ENCODE data around the gene FRY.

FRY gene

DNA sequence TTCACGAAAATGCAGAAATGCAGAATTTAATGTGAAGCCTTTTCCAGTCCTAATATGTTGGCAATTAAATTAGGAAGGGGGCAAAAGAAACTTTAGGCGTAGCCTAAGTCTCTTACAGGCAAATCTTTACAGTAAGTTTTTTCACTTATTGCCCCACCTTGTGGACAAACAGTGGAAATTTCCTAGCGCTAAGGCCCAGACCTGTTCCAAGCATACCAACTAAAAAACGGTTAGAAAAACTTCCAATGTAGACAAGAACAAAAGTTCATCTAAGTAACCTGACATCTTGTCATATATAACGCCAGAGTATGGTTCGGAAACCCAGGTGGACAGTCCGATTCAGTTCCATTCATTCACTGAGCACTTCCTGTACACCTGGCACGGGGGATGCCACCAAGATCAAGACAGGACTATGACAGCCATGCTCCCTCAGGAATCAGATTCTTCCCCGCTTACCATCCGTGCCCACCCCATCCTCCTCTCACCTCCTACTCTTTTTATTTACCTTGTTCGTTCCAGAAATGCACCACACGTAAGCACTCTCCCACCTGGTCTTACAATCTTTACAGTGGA is 278.6 kb downstream of the FRY start:
- peak; percentile 81 for DNase-seq (ENCODE audit: low read depth)

DNA sequence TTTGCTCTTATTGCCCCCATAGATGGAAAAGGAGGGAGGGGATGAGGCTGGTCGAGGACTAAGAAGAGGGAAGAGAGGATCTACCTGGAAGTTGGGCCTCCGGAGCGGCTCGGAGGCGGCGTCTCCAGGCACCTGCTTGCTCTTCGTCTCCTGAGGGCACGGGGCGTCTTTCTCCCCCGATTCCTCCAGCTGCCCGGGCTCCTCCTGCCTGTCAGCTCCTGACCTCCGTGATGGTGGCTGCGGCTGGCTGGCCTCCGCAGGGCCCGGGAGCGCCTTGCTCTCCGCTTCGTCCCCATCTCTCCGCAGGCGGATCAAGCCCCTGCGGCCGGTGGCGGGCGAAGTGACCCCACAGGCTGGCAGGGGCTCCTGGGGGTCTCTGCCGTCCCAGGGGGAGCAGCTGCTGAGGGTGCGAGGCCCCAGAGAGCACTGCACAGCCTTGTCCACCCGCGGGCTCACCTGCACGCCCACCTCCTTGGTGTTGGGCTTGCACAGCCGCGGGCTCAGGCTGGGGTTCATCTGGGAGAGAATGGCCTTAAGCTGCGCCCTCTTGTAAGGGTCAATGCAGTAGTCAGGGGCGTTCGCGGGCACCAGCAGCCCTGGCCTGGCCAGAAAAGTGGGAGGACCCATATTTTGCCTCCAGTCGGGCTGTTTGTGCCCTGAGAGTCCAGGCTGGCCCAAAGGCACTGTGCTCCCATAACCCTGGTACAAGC is 279.8 kb downstream of the FRY start:
- Histone ChIP-seq H3K27me3 (replicated peaks; ENCODE audit: control insufficient read depth, insufficient read depth, low read length) (no peaks in the 10 kb centered on the region), H3K9me3 (ENCODE audit: control insufficient read depth, low read length) (no peaks in the 10 kb centered on the region), H3K4me3 (ENCODE audit: low read length) (no peak overlapping the region), H3K36me3 (ENCODE audit: control insufficient read depth, insufficient read depth, low read length, severe bottlenecking) (no peaks in the 10 kb centered on the region), H3K4me1 (ENCODE audit: control insufficient read depth, insufficient read depth, low read length) (peaks cover 12% of the 10 kb centered on the region), H3K9ac (ENCODE audit: low read length) (no peak overlapping the region)
- no peak for DNase-seq (ENCODE audit: low read depth)

More for the DNA sequence above, 278.6 kb downstream of the FRY start:
- no peaks in the 10 kb centered on the region for H3K9me3 ChIP-seq (ENCODE audit: control insufficient read depth, low read length)
- H3K36me3 ChIP-seq (ENCODE audit: control insufficient read depth, insufficient read depth, low read length, severe bottlenecking) = no peaks in the 10 kb centered on the region
- H3K4me1 ChIP-seq (ENCODE audit: control insufficient read depth, insufficient read depth, low read length) = peaks cover 10% of the 10 kb centered on the region
- H3K4me3 ChIP-seq (ENCODE audit: low read length) = peak overlapping the region; percentile 71
- no peaks in the 10 kb centered on the region for H3K27me3 ChIP-seq (replicated peaks; ENCODE audit: control insufficient read depth, insufficient read depth, low read length)
- peak overlapping the region; percentile 63 for H3K9ac ChIP-seq (ENCODE audit: low read length)

DNA sequence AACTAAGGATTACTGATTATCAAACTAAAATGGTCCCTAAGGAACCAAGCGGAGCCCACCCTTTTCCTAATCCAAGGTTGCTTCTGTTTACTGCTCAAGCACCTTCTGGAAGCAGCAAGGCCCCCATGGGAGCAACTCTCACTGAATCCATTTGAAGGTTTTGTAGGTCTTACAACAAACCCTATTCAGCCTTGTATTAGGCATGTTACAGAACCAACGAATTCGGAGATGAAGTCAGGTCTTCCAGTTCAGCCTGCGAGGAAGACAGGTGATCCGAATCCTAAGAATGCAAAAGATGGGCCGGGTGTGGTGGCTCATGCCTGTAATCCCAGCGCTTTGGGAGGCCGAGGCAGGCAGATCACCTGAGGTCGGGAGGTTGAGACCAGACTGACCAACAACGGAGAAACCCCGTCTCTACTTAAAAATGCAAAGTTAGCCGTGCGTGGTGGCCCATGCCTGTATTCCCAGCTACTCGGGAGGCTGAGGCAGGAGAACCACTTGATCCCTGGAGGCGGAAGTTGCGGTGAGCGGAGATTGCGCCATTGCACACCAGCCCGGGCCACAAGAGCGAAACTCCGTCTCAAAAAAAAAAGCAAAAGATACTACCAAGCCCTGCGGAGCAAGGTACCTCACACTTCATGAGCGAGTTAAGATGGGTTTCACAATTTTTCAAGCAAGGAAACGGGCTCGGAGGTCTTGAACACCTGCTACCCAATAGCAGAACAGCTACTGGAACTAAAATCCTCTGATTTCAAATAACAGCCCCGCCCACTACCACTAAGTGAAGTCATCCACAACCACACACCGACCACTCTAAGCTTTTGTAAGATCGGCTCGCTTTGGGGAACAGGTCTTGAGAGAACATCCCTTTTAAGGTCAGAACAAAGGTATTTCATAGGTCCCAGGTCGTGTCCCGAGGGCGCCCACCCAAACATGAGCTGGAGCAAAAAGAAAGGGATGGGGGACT is 283.0 kb downstream of the FRY start:
- Histone ChIP-seq H3K9ac (ENCODE audit: low read length) (peak overlapping the region; percentile 86), H3K36me3 (ENCODE audit: control insufficient read depth, insufficient read depth, low read length, severe bottlenecking) (no peaks in the 10 kb centered on the region), H3K4me1 (ENCODE audit: control insufficient read depth, insufficient read depth, low read length) (peaks cover 12% of the 10 kb centered on the region), H3K9me3 (ENCODE audit: control insufficient read depth, low read length) (no peaks in the 10 kb centered on the region), H3K27me3 (replicated peaks; ENCODE audit: control insufficient read depth, insufficient read depth, low read length) (no peaks in the 10 kb centered on the region), H3K4me3 (ENCODE audit: low read length) (peak overlapping the region; percentile 86)
- DNase-seq (ENCODE audit: low read depth) = peak; percentile 64

- Histone ChIP-seq H3K36me3 (ENCODE audit: control insufficient read depth, insufficient read depth, low read length, severe bottlenecking) (no peaks in the 10 kb centered on the region), H3K9ac (ENCODE audit: low read length) (peak within 1 kb of the TSS; percentile 86), H3K27me3 (replicated peaks; ENCODE audit: control insufficient read depth, insufficient read depth, low read length) (no peaks in the 10 kb centered on the region), H3K4me3 (ENCODE audit: low read length) (peak within 1 kb of the TSS; percentile 86), H3K9me3 (ENCODE audit: control insufficient read depth, low read length) (no peaks in the 10 kb centered on the region), H3K4me1 (ENCODE audit: control insufficient read depth, insufficient read depth, low read length) (peaks cover 9% of the 10 kb centered on the region)
- peak; percentile 97 for DNase-seq (ENCODE audit: low read depth)
These were observed 283.9 kb downstream of the FRY start, which contains the start of the genes BRCA2 and ZAR1L for GRCh38 chr13:32315238-32316027. BRCA2 (plus strand) TSS chr13:32315508; CDS start chr13:32316461, 953 bp downstream. ZAR1L (minus strand) TSS chr13:32315363; CDS start chr13:32311925, 3,438 bp downstream.

DNA sequence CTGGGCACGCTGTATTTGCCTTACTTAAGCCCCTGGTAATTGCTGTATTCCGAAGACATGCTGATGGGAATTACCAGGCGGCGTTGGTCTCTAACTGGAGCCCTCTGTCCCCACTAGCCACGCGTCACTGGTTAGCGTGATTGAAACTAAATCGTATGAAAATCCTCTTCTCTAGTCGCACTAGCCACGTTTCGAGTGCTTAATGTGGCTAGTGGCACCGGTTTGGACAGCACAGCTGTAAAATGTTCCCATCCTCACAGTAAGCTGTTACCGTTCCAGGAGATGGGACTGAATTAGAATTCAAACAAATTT is 284.4 kb downstream of the FRY start:
- Histone ChIP-seq H3K4me3 (ENCODE audit: low read length) (peak overlapping the region; percentile 86), H3K27me3 (replicated peaks; ENCODE audit: control insufficient read depth, insufficient read depth, low read length) (no peaks in the 10 kb centered on the region), H3K9ac (ENCODE audit: low read length) (peak overlapping the region; percentile 86), H3K4me1 (ENCODE audit: control insufficient read depth, insufficient read depth, low read length) (peaks cover 9% of the 10 kb centered on the region), H3K9me3 (ENCODE audit: control insufficient read depth, low read length) (no peaks in the 10 kb centered on the region), H3K36me3 (ENCODE audit: control insufficient read depth, insufficient read depth, low read length, severe bottlenecking) (no peaks in the 10 kb centered on the region)
- DNase-seq (ENCODE audit: low read depth) = no peak

GRCh38 chr13:32316501-32316900 is 284.9 kb downstream of the FRY start:
- no peaks in the 10 kb centered on the region for H3K9me3 ChIP-seq (ENCODE audit: control insufficient read depth, low read length)
- H3K27me3 ChIP-seq (replicated peaks; ENCODE audit: control insufficient read depth, insufficient read depth, low read length) = no peaks in the 10 kb centered on the region
- H3K9ac ChIP-seq (ENCODE audit: low read length) = peak overlapping the region; percentile 86
- DNase-seq (ENCODE audit: low read depth) = no peak
- H3K4me3 ChIP-seq (ENCODE audit: low read length) = peak overlapping the region; percentile 86
- H3K36me3 ChIP-seq (ENCODE audit: control insufficient read depth, insufficient read depth, low read length, severe bottlenecking) = no peaks in the 10 kb centered on the region
- H3K4me1 ChIP-seq (ENCODE audit: control insufficient read depth, insufficient read depth, low read length) = peaks cover 9% of the 10 kb centered on the region

GRCh38 chr13:32317716-32318465 is 286.3 kb downstream of the FRY start:
- no peak overlapping the region for H3K9ac ChIP-seq (ENCODE audit: low read length)
- no peaks in the 10 kb centered on the region for H3K27me3 ChIP-seq (replicated peaks; ENCODE audit: control insufficient read depth, insufficient read depth, low read length)
- H3K4me1 ChIP-seq (ENCODE audit: control insufficient read depth, insufficient read depth, low read length) = peaks cover 9% of the 10 kb centered on the region
- H3K9me3 ChIP-seq (ENCODE audit: control insufficient read depth, low read length) = no peaks in the 10 kb centered on the region
- H3K4me3 ChIP-seq (ENCODE audit: low read length) = no peak overlapping the region
- H3K36me3 ChIP-seq (ENCODE audit: control insufficient read depth, insufficient read depth, low read length, severe bottlenecking) = no peaks in the 10 kb centered on the region
- no peak for DNase-seq (ENCODE audit: low read depth)

DNA sequence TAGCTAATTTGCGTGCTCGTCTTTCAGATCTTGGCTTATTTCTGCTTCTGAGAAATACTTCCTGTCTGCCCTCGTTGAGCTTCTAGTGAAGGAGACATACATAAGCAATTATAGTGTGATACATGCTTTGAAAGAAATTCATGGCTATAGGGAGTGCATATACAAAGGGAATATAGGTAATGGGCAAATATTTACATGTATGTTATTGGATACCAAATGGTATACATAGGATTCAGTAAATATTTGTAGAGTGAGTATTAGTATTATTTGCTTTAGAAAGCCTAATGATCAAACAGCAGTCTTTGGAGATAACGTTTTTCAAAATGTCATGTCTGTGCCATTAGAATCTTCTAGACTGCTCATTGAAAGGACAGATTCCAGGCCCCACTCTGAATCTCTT is 289.0 kb downstream of the FRY start:
- DNase-seq (ENCODE audit: low read depth) = no peak
- Histone ChIP-seq H3K9me3 (ENCODE audit: control insufficient read depth, low read length) (no peaks in the 10 kb centered on the region), H3K27me3 (replicated peaks; ENCODE audit: control insufficient read depth, insufficient read depth, low read length) (no peaks in the 10 kb centered on the region), H3K9ac (ENCODE audit: low read length) (no peak overlapping the region), H3K4me3 (ENCODE audit: low read length) (no peak overlapping the region), H3K4me1 (ENCODE audit: control insufficient read depth, insufficient read depth, low read length) (peaks cover 16% of the 10 kb centered on the region), H3K36me3 (ENCODE audit: control insufficient read depth, insufficient read depth, low read length, severe bottlenecking) (no peaks in the 10 kb centered on the region)

DNA sequence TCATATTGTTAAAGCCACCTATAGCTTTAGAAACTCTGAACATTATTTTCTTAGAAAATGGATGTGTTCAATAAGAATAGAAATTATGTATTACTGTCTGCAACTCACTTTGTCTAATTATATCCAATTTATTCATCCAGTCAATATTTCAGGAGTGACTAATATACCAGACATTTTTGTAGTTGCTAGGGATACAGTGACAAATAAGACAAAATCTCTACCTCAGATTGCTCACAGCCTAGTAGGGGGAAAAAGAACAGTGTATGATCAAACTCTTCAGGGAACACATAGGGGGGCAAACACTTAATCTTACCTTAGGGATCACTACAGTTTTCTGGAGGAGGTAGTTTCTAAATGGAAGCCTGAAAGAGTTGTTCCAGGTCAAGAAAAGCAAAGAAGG is 292.3 kb downstream of the FRY start:
- Histone ChIP-seq H3K9ac (ENCODE audit: low read length) (no peak overlapping the region), H3K4me3 (ENCODE audit: low read length) (peak overlapping the region; percentile 24), H3K36me3 (ENCODE audit: control insufficient read depth, insufficient read depth, low read length, severe bottlenecking) (no peaks in the 10 kb centered on the region), H3K4me1 (ENCODE audit: control insufficient read depth, insufficient read depth, low read length) (peaks cover 11% of the 10 kb centered on the region), H3K9me3 (ENCODE audit: control insufficient read depth, low read length) (no peaks in the 10 kb centered on the region), H3K27me3 (replicated peaks; ENCODE audit: control insufficient read depth, insufficient read depth, low read length) (no peaks in the 10 kb centered on the region)
- peak; percentile 62 for DNase-seq (ENCODE audit: low read depth)

DNA sequence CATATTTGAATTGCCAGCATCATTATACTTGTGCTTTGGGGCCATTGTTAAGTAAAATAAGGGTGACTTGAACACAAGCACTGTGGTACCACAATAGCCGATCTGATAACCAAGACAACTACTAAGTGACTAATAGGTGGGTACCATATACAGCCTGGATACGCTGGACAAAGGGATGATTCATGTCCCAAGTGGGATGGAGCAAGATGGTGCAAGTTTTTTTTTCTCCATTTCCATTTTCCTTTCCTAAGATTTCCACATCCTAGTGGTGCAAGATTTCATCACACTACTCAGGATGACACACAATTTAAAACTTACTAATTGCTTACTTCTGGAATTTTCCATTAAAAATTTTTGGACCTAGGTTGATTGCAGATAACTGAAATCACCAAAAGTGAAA is 298.9 kb downstream of the FRY start:
- no peaks in the 10 kb centered on the region for H3K27me3 ChIP-seq (replicated peaks; ENCODE audit: control insufficient read depth, insufficient read depth, low read length)
- peak; percentile 60 for DNase-seq (ENCODE audit: low read depth)
- peak overlapping the region; percentile 26 for H3K4me3 ChIP-seq (ENCODE audit: low read length)
- no peak overlapping the region for H3K9ac ChIP-seq (ENCODE audit: low read length)
- no peaks in the 10 kb centered on the region for H3K36me3 ChIP-seq (ENCODE audit: control insufficient read depth, insufficient read depth, low read length, severe bottlenecking)
- H3K4me1 ChIP-seq (ENCODE audit: control insufficient read depth, insufficient read depth, low read length) = peaks cover 12% of the 10 kb centered on the region
- H3K9me3 ChIP-seq (ENCODE audit: control insufficient read depth, low read length) = no peaks in the 10 kb centered on the region

Data from adipocyte (in vitro differentiated cells).